ENCODE data around the gene CNIH3. TPM values are rescaled to one million over a fixed set of nuclear protein-coding genes. Genes with fewer than 3 reads are reported as not detected.

CNIH3 gene
- total RNA-seq, 2 experiments from 2014 or later = 0.82 to 1.3 TPM

DNA sequence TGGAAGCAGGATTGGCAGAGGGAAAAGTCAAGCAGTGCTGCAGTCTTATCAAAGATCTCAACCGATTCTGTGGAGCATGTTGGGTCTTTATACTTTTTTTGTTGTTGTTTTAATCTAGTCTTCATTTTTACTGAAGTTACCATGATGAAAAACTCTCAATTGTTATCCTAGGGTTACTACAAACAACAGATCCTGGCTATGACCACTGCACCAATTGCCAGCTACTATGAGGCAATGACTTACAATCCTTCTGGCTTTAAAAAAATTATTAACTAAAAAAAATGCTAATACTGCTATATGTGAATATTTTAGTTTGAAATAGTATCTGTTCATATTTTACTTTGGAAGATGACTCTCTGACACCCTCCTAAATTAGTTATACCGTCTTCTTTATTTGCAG lies 145.9 kb downstream of the CNIH3 start:
- POLR2A ChIA-PET = no interaction called here
- CTCF ChIA-PET = no interaction called here

DNA sequence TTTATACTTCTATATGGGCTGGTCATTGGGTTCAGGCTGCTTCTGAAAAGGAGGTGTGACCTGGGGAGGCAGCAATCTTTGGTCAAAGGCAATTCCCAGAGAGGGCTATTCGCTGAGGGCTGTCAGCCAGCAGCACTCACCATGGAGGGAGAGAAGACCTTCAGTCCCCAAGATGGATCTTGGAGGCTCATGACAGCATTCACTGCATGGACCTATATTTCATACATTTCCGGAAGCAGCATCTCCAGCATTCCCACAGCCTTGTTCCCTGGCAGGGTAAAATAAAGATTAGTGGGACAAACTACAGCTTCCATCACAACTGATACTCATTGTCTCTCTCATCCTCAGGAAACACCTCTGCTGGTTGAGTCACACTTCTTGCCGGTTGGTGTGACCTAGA lies 146.6 kb downstream of the CNIH3 start:
- POLR2A ChIA-PET = no interaction called here
- CTCF ChIA-PET = no interaction called here

DNA sequence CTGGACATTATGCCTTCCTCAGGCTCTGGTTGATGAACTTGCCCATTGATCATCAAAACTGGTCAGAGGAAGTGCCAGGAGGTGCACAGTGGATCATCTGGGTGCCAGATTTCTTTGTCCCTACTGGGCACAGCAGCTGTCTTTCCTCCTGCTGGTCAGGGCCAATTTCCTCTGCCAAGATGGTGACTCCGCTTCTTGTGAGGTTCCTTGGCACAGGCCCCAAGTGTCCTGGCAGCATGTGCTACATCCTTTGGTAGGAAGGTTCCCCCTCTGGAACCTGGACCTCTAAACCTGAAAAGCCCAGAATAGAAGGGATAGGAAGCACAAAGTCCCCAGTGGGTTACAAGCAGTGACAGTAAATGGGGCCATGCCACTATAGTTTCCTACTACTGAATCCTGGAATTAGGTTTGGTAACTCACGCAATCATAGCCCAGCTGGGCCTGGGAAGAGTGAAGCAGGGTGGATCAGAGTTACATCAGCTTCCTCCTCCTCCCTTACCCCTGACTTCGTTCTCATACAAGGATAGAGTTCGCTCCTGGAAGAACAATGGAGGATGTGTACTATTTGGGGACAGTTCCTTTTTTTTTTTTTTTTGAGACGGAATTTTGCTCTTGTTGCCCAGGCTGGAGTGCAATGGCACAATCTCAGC lies 147.1 kb downstream of the CNIH3 start:
- CTCF ChIA-PET = no interaction called here
- POLR2A ChIA-PET = no interaction called here

DNA sequence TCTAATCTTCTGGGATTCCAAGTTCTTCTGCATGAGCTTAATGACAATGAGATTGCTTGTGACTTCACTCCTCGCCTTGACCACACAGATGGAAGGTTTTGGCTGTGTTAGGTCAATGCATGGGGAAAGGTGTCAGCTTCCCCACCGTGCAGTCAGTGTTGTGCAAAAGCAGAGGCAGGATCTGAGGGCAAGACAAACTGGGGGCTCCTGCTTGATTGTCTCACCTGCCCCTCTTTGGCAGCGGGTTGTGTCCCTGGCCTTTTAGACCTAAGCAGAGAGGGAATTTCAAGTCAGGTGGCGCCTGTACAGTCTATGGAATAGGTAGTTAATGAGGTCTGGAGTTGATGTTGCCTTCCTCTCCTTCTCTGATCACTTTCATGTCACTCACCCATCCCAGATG lies 150.1 kb downstream of the CNIH3 start:
- CTCF ChIA-PET = no interaction called here
- POLR2A ChIA-PET = no interaction called here

DNA sequence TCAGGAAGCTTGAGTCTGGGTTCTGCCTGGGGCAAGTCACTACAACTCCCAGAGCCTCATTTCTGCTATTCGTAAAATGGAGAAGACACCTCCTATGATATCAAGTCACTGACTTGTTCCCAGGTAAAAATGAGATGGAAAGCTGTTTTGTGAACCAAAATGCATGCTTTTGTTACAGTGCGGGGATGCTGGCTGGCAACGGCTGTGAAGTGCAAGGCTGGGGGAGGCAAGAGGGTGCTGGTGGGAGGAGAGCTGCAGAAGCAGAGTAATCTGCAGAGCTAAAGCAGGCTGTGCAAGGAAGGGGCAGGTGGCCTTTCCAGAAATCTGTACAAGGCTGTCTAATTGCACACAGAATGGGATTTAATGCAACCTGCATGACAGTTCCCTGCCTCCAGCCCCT lies 150.9 kb downstream of the CNIH3 start:
- CTCF ChIA-PET = no interaction called here
- POLR2A ChIA-PET = no interaction called here

DNA sequence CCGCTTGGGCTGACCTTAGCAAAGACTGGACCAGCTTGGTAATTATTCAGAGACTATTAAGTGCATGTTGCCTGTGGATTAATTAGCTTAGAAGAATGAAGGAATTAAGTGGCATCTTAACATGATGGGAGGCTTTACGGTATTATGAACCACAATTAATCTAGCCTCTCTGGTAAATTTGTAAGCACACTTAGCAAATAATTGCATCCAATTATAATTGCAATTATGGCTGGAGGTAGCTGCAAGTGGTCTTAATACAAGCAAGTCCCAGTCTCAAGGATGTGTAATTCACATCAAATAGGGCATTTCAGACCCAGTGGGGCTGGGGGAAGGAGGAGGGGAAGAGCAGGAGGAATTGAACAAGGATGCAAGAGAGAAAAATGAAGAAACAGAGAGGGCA lies 151.6 kb downstream of the CNIH3 start:
- CTCF ChIA-PET = no interaction called here
- POLR2A ChIA-PET = no interaction called here

DNA sequence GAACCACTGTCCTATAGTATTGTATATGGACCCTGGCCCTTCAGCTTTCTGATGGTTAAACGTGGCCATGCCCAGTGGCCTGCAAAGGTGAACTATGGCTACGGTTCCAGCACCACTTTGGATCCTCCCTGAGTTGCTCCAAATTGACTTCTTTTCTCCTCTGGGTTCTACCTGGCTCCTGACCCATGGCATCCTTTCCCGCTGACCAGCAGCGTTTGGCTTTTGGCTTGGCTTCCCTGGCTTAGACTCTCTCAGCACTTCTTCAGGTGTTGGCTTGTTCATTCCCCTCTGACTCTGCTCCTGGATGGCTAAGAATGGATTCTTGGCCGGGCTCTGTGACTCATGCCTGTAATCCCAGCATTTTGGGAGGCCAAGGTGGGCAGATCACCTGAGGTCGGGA lies 152.9 kb downstream of the CNIH3 start:
- ChIA-PET POLR2A (no interaction called here), CTCF (no interaction called here)

DNA sequence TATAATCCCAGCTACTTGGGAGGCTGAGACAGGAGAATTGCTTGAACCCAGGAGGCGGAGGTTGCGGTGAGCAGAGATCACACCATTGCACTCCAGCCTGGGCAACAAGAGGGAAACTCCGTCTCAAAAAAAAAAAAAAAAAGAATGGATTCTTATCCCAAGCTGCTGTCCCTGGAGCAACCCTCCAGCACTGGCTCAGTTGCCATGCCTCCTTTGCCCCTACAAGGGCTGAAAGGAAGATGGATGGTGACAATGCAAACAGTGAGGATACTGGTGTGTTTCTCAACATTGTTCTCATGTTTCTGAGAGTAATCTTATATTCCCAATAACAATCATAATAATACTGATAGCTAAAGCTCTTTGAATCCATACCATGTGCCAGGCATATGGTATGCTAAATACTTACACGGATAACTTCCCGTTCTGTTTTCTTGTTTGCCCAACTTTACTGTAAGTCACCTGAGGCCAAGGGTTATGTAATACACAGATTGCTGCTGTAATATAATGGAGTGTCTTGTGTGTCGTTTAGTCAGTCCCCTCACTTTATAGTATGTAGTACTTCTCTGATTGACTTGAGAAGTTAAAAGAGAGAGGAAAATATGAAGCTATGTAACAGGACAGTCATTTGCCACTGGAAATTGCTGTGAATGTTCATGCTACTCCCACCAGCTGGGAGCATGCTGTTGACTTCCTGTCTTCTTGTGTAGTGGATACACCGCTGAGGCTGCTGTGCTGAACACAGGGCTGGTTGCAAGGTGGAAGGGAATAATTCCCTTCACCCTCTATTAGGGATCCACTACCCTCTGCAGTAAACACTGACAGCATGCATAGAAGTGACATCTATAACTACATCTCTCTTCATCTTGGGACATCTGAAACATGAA lies 153.6 kb downstream of the CNIH3 start:
- POLR2A ChIA-PET = interaction anchor here (0.6 kb wide), 1 partner anchor 1828 kb away, joined by 3 read pairs; no protein-coding TSS in a partner anchor
- CTCF ChIA-PET = no interaction called here

DNA sequence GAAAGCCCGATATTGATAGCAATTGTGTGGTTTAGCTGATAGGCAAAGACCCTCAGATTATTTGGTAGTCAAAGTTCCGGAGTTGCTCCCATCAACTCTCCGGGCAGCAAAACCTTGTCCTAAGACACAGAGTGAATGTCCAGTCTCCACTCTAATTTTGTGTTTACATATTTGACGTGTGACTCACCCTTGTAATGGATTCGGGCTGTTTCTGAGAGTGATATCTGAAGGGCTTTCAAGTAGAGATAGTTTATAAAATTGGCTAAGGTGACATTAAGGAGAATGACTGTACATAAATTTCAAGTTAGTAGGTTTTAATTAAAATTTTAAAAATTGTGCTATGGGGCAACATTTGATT lies 154.2 kb downstream of the CNIH3 start:
- ChIA-PET CTCF (no interaction called here), POLR2A (no interaction called here)

DNA sequence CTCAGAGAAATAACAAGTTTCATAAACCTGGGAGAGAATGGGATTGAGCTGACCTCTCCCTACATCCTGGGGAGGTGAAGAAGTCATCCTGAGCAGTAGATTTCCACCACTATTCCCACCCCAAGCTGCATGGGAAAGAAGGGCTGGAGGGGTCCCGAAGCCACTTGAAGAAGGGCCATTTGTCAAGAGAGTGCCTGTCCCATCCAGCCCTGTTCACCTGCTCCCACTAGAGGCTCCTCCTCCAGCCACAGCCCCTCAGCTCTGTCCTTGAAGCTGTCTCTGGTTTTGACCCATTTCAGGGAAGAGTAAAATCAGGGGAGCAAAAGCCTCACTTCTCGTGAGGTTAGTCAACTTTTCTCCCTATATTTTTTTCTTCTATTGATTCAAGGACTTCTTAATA lies 157.5 kb downstream of the CNIH3 start:
- ChIA-PET CTCF (no interaction called here), POLR2A (no interaction called here)

DNA sequence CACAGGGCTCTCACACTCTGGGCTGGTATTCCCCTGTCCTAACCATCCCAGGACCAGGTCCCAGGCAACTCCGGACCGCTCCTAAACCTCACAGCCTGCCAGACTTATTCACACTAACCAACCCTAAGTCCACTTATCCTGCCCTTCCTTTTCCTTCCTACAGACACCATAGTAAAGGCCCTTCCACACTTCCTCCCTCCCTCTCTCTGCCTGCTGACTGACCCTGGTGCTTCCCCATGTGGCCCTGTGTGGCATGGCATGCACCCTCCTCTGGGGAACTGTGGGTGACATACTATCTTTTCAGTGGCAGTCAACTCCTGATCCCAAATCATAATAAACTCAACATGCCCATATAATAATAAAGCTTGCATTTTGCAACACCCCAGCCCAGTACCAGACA lies 158.3 kb downstream of the CNIH3 start:
- ChIA-PET CTCF (no interaction called here), POLR2A (no interaction called here)

DNA sequence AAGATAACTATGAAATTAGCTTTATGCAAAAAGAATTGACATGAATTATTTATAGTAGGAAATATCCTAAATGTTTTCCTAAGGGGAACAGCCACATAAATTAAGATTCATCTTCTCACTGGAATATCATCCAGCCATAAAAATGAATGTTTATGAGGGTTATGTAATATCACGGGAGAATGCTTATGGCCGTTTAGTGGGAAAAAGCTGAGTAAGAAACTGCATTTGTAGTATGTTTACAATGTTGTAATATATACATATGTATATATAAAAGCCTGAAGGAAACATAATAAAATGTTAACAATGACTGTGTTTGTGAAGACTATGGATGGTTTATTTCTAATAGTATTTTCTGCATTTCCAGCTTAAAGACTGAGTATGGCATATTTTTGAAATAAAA lies 161.1 kb downstream of the CNIH3 start:
- CTCF ChIA-PET = no interaction called here
- POLR2A ChIA-PET = no interaction called here

DNA sequence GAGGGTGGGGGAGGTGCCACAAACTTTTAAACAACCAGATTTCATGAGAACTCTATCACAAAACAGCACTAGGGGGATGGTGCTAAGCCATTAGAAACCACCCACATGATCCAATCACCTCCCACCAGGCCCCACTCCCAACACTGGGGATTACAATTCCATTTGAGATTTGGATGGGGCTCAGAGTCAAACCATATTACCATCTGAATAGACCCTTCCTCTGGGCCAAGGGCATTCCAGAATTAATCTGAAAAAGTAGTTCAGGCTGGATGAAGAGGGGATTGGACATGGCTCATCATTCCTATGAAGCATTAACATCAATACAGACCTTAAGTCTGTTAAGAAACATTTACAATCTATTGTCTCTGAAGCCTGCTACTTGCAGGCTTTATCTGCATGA lies 163.4 kb downstream of the CNIH3 start:
- CTCF ChIA-PET = no interaction called here
- POLR2A ChIA-PET = no interaction called here

DNA sequence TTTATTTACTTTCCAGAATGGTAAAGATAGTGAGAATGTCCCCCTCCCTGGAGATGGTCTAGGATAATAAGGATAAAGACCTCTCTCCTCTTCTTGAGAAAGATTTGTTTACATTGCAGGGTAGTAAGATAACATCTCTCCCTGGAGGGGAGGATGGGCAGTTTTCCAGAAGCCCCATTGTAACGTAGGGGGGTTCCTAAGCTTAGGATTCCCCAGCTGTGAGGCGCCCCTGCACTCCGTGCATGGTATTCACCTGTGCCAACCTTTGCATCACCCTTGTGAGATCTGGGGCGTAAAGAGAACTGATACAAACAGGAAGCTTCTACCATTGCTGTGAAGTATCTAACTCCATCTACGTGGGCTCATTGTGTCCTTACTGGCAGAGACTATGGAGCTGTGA lies 164.6 kb downstream of the CNIH3 start:
- ChIA-PET CTCF (no interaction called here), POLR2A (no interaction called here)

DNA sequence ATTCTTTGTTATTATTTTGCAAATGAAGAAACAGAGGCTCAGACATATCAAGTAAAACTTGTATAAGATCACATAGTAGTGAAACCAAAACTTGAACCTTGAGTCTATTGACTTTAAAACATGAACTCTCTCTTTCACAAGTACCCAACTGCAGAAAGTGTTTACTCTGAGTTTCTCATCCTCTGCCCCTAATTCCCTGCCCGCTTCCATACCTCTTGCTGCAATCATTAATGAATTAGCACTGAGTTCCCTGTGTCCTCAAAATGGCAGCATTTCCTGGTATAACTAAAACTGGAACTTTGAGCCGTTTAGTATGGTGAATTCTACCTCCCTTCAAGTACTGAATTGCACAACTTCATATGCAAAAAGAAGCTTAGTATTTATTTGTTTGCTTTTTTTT lies 165.7 kb downstream of the CNIH3 start:
- ChIA-PET CTCF (no interaction called here), POLR2A (no interaction called here)

DNA sequence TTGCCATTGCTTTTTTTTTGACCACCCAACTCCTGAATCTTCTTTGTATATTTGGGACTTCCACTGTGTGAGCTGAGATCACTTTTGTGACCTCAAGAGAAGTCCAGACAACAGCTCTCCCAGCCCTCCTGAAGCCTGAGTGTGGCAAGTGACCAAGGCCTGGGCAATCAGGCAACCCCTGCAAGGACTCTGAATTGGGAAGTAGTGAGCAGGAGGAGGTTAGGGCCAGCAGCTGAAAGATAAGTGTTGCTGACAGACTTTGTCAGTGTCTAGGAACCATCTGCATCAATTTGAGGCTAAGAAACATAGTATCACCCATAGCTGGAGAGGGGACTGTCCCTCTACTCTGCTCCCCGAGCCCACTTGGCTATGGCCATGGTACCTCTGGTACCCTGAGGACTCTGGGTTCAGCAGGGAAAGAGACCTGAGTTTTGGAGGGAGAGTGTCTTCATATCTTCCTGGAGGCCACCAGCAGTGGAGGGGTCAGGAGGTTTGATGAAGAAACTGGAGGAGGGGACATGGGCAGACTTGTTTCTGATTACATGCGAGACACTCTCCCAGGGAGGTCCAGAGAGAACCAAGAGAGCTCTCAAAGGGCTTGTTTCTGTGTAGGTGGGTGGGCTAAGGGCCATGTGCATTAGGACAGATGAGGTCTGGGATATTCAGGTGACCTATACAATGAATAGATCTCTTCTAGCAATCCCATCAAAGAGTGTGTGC lies 166.3 kb downstream of the CNIH3 start:
- ChIA-PET CTCF (no interaction called here), POLR2A (no interaction called here)

DNA sequence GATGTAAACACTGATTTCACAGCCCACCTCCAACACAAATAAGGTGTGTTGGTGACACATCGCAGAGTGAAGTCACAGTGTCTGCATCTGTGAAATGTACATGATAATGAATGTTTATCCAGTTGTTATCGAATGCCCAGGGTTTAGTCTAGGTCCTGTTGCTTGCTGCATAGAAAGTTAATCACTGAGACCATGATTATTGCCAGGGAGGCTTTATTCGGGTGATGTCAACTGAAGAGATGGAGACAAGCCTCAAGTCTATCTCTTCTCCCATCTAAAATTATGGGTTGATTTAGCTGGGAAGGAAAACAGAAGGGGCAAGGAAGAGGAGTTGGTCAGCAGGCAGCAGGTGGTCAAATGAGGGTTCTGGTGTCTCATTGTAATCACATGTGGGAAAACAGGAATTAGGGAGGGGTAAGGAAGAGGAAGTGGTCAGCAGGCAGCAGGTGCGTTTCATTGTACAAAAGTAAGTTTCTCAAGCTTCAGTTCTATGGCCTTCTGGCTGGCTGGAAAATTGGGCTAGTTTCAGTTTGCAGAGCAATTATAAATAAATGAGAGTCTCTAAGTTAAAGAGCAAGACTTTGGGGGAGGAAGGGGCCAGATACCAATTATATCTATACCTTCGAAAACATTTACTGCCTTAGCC lies 167.0 kb downstream of the CNIH3 start:
- ChIA-PET CTCF (no interaction called here), POLR2A (no interaction called here)

DNA sequence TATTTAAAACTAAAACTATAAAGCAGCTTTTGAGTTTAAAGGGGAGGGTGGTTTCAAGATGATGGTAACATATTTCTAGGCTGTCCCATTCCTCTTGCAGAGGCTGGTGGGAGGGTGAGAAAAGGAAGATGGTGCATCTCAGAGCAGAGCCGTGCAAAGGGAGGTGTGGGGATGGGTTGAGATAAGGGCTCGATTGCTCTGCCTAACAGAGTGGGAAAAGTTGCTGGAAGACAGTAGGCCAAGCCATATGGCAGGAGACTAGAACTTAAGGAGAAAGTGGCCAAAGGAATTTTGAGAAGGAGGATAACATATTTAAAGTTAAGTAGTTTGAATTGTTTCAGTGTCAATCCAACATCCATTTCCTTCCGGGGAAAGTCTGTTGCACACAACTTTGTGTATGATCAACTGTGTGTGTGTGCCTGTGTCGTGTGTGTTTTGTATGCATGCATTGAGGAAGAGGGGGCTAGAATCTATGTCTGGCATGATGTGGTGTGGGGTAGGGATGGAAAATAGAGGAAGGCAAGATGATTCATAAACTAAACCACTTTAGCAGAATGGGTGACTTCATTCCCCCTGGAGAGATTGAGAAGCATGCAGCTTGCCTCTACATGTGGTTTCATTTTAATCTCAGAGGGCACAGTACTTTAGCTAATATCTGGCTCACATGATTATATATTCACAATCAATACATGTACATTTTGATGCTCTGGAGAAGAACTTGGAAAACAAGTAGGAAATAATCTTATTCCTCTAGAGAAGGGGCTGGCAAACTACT lies 168.3 kb downstream of the CNIH3 start:
- ChIA-PET POLR2A (no interaction called here), CTCF (no interaction called here)

DNA sequence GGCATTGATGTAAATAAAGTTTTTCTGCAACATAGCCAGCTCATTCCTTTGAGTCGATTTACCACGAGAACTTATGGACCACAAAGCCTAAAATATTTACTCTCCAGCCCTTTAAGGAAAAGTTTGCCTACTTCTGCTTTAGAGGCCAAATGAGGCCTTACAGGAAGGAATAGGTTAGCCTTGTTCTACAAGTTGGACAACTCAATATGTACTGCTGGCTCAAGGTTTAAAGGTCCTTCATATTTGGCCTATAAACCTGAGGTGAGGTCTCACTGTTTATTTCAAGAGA lies 168.9 kb downstream of the CNIH3 start:
- POLR2A ChIA-PET = no interaction called here
- CTCF ChIA-PET = no interaction called here

DNA sequence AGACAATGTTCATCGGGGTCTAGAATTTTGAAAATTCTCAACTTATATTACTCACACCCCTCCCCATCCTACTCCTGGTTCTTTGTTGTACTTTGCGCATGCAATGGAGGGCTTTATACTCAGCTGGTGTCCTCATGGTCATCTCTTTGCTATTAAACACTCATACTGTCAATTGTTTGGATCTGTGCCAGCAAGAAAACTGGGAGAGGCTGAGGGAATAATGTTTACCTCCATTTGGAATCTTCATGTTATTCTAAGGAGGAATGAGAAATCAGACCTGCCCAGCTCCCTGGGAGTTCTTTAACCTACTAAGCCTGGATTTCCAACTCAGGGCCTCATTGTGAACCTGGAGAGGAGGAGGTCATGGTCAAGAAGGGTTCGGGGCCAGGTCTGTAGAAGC lies 169.5 kb downstream of the CNIH3 start:
- CTCF ChIA-PET = no interaction called here
- POLR2A ChIA-PET = no interaction called here
